Measurements from ENCODE around the gene FAM98A.

- TF ChIP-seq CTCF (IDR thresholded peaks at IDR 0.05; ENCODE audit: insufficient read depth, low read length) (no peak), POLR2AphosphoS5 (IDR thresholded peaks at IDR 0.05; ENCODE audit: low read depth) (no peak), SPI1 (IDR thresholded peaks at IDR 0.05; ENCODE audit: borderline replicate concordance, low read depth) (no peak), GABPA (IDR thresholded peaks at IDR 0.05; ENCODE audit: low read depth) (no peak)
Observed at GRCh38 chr2:33599943-33600192, 769 bp upstream of the FAM98A start.

Data from HL-60 (cell line).